ENCODE results near the gene SPATS2L. TPM values are rescaled to one million over a fixed set of nuclear protein-coding genes. Genes with fewer than 3 reads are reported as not detected.

SPATS2L gene
- total RNA-seq, 6 donors from 2014 or later, result 57.6 to 127 (median 80.4) TPM

DNA sequence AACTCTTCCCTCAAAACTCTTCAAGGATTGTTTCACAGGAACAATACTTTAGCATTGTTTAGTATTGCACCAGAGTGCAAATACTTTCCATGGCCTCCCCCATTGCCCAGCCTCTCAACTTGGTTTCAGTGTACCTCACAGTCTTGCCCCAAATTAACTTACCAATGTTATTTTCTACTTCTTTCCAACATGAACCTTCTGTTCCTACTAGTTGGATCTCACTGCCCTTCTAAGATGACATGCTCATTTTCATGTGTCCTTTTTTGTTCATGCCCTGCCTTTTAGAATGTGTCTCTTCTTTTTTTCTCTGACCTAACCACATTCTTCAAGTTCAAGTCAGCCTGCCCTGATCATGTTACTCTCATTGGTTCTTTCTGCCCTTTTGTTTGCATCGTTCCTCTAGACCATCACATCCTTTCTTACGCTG, 4.1 kb downstream of the SPATS2L start:
- H3K27me3 ChIP-seq, result no peaks in the 10 kb centered on the region
- 84 to 87% methylated on average over 2 of the region's 2 CpGs for WGBS, 2 donors

GRCh38 chr2:200311139-200311538, 4.6 kb downstream of the SPATS2L start:
- Histone ChIP-seq H3K36me3 (no peaks in the 10 kb centered on the region), H3K4me3 (no peak overlapping the region), H3K9me3 (no peaks in the 10 kb centered on the region), H3K4me1 (peaks cover 7 to 37% (median 17%) of the 10 kb centered on the region in 4 donors), H3K27ac (no peak overlapping the region), H3K27me3 (no peaks in the 10 kb centered on the region)
- TF ChIP-seq POLR2AphosphoS5 (IDR thresholded peaks at IDR 0.05) (no peak), POLR2A (IDR thresholded peaks at IDR 0.05) (no peak), EP300 (IDR thresholded peaks at IDR 0.05) (no peak)
- DNase-seq (no peak), ATAC-seq (ENCODE audit: low FRiP score in 2 of 2) (no peak)
- WGBS, 2 donors, result 69 to 80% methylated on average over 3 of the region's 3 CpGs

More for the DNA sequence above, 4.1 kb downstream of the SPATS2L start:
- Histone ChIP-seq H3K27ac (no peak overlapping the region), H3K36me3 (no peaks in the 10 kb centered on the region), H3K9me3 (no peaks in the 10 kb centered on the region), H3K4me1 (peaks cover 7 to 43% (median 17%) of the 10 kb centered on the region in 4 donors), H3K4me3 (no peak overlapping the region)
- DNase-seq (no peak), ATAC-seq (ENCODE audit: low FRiP score in 2 of 2) (no peak)
- TF ChIP-seq, protein P1, sequence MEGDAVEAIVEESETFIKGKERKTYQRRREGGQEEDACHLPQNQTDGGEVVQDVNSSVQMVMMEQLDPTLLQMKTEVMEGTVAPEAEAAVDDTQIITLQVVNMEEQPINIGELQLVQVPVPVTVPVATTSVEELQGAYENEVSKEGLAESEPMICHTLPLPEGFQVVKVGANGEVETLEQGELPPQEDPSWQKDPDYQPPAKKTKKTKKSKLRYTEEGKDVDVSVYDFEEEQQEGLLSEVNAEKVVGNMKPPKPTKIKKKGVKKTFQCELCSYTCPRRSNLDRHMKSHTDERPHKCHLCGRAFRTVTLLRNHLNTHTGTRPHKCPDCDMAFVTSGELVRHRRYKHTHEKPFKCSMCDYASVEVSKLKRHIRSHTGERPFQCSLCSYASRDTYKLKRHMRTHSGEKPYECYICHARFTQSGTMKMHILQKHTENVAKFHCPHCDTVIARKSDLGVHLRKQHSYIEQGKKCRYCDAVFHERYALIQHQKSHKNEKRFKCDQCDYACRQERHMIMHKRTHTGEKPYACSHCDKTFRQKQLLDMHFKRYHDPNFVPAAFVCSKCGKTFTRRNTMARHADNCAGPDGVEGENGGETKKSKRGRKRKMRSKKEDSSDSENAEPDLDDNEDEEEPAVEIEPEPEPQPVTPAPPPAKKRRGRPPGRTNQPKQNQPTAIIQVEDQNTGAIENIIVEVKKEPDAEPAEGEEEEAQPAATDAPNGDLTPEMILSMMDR (IDR thresholded peaks at IDR 0.05), result no peak
- no peak for TF ChIP-seq POLR2AphosphoS5 (IDR thresholded peaks at IDR 0.05)
- no peak for TF ChIP-seq POLR2A (IDR thresholded peaks at IDR 0.05)
- TF ChIP-seq EP300 (IDR thresholded peaks at IDR 0.05), result no peak

GRCh38 chr2:200314976-200315567, 8.6 kb downstream of the SPATS2L start:
- no peak for TF ChIP-seq POLR2AphosphoS5 (IDR thresholded peaks at IDR 0.05)
- TF ChIP-seq, protein P1 (IDR thresholded peaks at IDR 0.05), result no peak
- no peak for TF ChIP-seq EP300 (IDR thresholded peaks at IDR 0.05)
- TF ChIP-seq POLR2A (IDR thresholded peaks at IDR 0.05), result no peak
- Histone ChIP-seq H3K27ac (no peak overlapping the region), H3K4me3 (no peak overlapping the region), H3K27me3 (no peaks in the 10 kb centered on the region), H3K36me3 (no peaks in the 10 kb centered on the region), H3K4me1 (peaks cover 18 to 44% (median 30%) of the 10 kb centered on the region in 4 donors), H3K9me3 (no peaks in the 10 kb centered on the region)
- 94 to 95% methylated on average over 7 of the region's 7 CpGs for WGBS, 2 donors
- ATAC-seq (ENCODE audit: low FRiP score in 2 of 2) (no peak), DNase-seq (no peak)

DNA sequence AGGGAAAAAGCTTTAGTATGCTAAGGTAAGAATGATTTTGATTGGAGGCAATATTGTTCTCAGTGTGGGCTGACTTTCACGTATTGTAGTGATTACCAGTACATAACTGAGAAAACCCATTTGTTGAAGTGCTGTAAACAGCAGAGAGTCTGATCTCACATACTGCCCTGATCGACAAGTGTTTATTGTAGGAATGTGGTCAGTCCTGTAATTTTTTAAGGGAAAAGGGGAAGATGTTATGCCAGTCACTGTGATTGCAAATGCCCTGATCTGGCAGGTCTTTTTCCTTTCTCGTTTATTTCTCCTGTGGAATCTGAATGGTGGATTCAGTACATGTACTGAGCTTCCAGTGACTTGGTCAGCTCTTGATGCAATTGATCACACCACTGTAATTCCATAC, 11.5 kb downstream of the SPATS2L start:
- 48 to 49% methylated on average over 3 of the region's 3 CpGs for WGBS, 2 donors
- no peak for TF ChIP-seq POLR2A (IDR thresholded peaks at IDR 0.05)
- TF ChIP-seq POLR2AphosphoS5 (IDR thresholded peaks at IDR 0.05), result no peak
- TF ChIP-seq EP300 (IDR thresholded peaks at IDR 0.05), result no peak
- TF ChIP-seq, protein P1 (IDR thresholded peaks at IDR 0.05), result no peak
- no peak for DNase-seq
- Histone ChIP-seq H3K9me3 (no peaks in the 10 kb centered on the region), H3K27ac (peak overlapping the region in 2 of 4 donors; percentile 2 to 25), H3K27me3 (no peaks in the 10 kb centered on the region), H3K36me3 (no peaks in the 10 kb centered on the region), H3K4me3 (no peak overlapping the region), H3K4me1 (peaks cover 13 to 34% (median 23%) of the 10 kb centered on the region in 4 donors)
- no peak for ATAC-seq (ENCODE audit: low FRiP score in 2 of 2)

- Histone ChIP-seq H3K27me3 (no peaks in the 10 kb centered on the region), H3K36me3 (no peaks in the 10 kb centered on the region), H3K4me3 (no peak overlapping the region), H3K9me3 (no peaks in the 10 kb centered on the region), H3K27ac (peak overlapping the region in 3 of 4 donors; percentile 11 to 45 (median 14)), H3K4me1 (peaks cover 13 to 36% (median 23%) of the 10 kb centered on the region in 4 donors)
- DNase-seq (no peak), ATAC-seq (ENCODE audit: low FRiP score in 2 of 2) (no peak)
- no peak for TF ChIP-seq POLR2AphosphoS5 (IDR thresholded peaks at IDR 0.05)
- no peak for TF ChIP-seq POLR2A (IDR thresholded peaks at IDR 0.05)
- TF ChIP-seq, protein P1 (IDR thresholded peaks at IDR 0.05), result no peak
- no peak for TF ChIP-seq EP300 (IDR thresholded peaks at IDR 0.05)
- WGBS, 2 donors, result 72 to 75% methylated on average over 10 of the region's 10 CpGs
These were observed 12.5 kb downstream of the SPATS2L start for GRCh38 chr2:200318940-200319435.
